Karpas-422 (cell line): ENCODE measurements around the gene ADH4. TPM values are rescaled to one million over a fixed set of nuclear protein-coding genes. Genes with fewer than 3 reads are reported as not detected.
"Not testable (repeated sequence)": the region's sequence is repeated elsewhere in the genome, so short reads cannot be mapped to it uniquely, and the experiment has no call there.

Experiments
- DNase-seq: peaks from one replicate; pipeline ENCODE4 v3.0.0-alpha.2; 2015
- H2AFZ ChIP-seq: fragments of 200-600 bp; sonication (generic); 2 replicates; pipeline ENCODE4 v1.6.1; 2014; ENCODE audit warnings: antibody characterized with exemption, low read length, mixed read lengths
- H3K27ac ChIP-seq: fragments of 200-600 bp; sonication (generic); 2 replicates; pipeline ENCODE4 v1.5.1; 2014; ENCODE audit warnings: mild to moderate bottlenecking, low read length, moderate library complexity
- H3K27me3 ChIP-seq: fragments of 200-600 bp; sonication (generic); 2 replicates; pipeline ENCODE4 v1.6.1; 2014; ENCODE audit warnings: low read length, mixed read lengths
- H3K36me3 ChIP-seq: fragments of 200-600 bp; sonication (generic); 2 replicates; pipeline ENCODE4 v1.6.1; 2014; ENCODE audit warnings: low read length, mixed read lengths; ENCODE audit not compliant: insufficient read depth
- H3K4me1 ChIP-seq: fragments of 200-600 bp; sonication (generic); 2 replicates; pipeline ENCODE4 v1.6.1; 2014; ENCODE audit warnings: mild to moderate bottlenecking, low read length, mixed read lengths
- H3K4me2 ChIP-seq: fragments of 200-600 bp; sonication (generic); 2 replicates; pipeline ENCODE4 v1.6.1; 2014; ENCODE audit warnings: low read length, low read depth, mild to moderate bottlenecking; ENCODE audit not compliant: poor library complexity, severe bottlenecking
- H3K4me3 ChIP-seq: fragments of 200-600 bp; sonication (generic); 2 replicates; pipeline ENCODE4 v1.5.1; 2014; ENCODE audit warnings: mild to moderate bottlenecking, antibody characterized with exemption, low read length, mixed read lengths
- H3K79me2 ChIP-seq: fragments of 200-600 bp; sonication (generic); 2 replicates; pipeline ENCODE4 v1.6.1; 2014; ENCODE audit warnings: mild to moderate bottlenecking, low read length, mixed read lengths
- H3K9ac ChIP-seq: fragments of 200-600 bp; sonication (generic); 2 replicates; pipeline ENCODE4 v1.6.0; 2014; ENCODE audit warnings: low read length
- H3K9me2 ChIP-seq: fragments of 200-600 bp; sonication (generic), shearing (Covaris generic); replicated peaks from 2 replicates; pipeline ENCODE4 v1.6.0; 2014; ENCODE audit warnings: mild to moderate bottlenecking, low read length, moderate library complexity; ENCODE audit not compliant: insufficient read depth
- H3K9me3 ChIP-seq: fragments of 300-700, 200-600 bp; sonication (generic); 2 replicates; pipeline ENCODE4 v1.6.1; 2014; ENCODE audit warnings: low read length, mixed read lengths
- H4K20me1 ChIP-seq: fragments of 200-600 bp; sonication (generic); 2 replicates; pipeline ENCODE4 v1.6.1; 2014; ENCODE audit warnings: mild to moderate bottlenecking, antibody characterized with exemption, low read length, low read depth; ENCODE audit not compliant: insufficient read depth
- total RNA-seq: library from RNA; depleted of rRNA; stranded (reverse); fragments of >200 nt; shearing (Covaris generic); gene quantifications from 2 replicates; pipeline ENCODE4 v1.2.3, GENCODE V29; 2014; ENCODE audit warnings: low replicate concordance

The ADH4 gene
- total RNA-seq, 1 experiment from 2014 or later: not detected

DNA sequence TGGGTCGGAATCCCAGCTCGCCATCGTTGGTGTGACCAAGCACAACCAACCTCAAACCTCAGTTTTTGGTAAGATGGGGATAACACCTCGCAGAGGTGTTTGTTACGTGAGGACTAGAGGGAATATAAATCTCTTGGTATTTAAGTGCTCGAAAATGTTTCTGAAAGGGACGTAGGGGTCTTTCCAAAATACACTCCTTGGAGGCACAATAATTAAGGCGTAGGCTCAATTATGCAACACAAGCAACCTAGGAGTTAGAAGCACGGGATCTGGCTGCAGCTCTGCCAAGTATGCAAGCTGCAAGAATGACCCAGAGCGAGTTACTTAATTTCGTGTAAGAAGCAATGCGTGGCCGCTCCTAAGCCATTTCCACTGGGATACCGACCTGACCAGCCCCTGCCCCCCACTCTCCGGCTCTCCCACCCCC, 56.1 kb downstream of the ADH4 start:
- Histone ChIP-seq H4K20me1 (no peaks in the 10 kb centered on the region), H3K27ac (no peak overlapping the region), H2AFZ (peak overlapping the region; percentile 82; the same call in 1 of the 2 replicates), H3K4me1 (peaks cover 19% of the 10 kb centered on the region), H3K9ac (peak overlapping the region; percentile 94), H3K27me3 (no peaks in the 10 kb centered on the region), H3K4me3 (peak overlapping the region; percentile 85), H3K9me2 (no peaks in the 10 kb centered on the region), H3K36me3 (peaks cover 17% of the 10 kb centered on the region; the same call in 1 of the 2 replicates), H3K9me3 (no peaks in the 10 kb centered on the region), H3K79me2 (peaks cover 52% of the 10 kb centered on the region), H3K4me2 (peak overlapping the region; percentile 90)
- peak; percentile 57 for DNase-seq

DNA sequence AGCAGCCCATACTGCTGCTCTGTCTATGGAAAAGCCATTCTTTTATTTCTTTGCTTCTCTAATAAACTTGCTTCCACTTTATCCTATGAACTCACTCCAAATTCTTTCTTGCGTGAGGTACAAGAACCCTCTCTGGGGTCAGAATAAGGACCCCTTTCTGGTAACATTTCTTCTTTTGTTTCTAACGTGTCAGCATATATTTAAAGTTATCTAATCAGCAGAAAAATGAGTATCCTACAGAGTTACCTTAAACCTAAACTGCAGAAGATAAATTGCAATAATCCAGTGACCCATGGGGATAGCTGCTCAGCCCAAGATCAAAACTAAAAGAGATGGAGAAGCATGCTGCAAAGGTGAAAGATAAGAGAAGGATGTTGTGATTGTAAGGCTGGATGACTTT, 59.5 kb downstream of the ADH4 start:
- no peak overlapping the region for H2AFZ ChIP-seq
- H3K4me1 ChIP-seq: peaks cover 14% of the 10 kb centered on the region
- no peak overlapping the region for H3K4me2 ChIP-seq
- peaks cover 37% of the 10 kb centered on the region; the same call in 1 of the 2 replicates for H3K36me3 ChIP-seq
- no peaks in the 10 kb centered on the region for H4K20me1 ChIP-seq
- no peak for DNase-seq
- no peaks in the 10 kb centered on the region for H3K9me3 ChIP-seq
- H3K4me3 ChIP-seq: no peak overlapping the region
- peaks cover 58% of the 10 kb centered on the region for H3K79me2 ChIP-seq
- H3K9me2 ChIP-seq: no peaks in the 10 kb centered on the region
- no peak overlapping the region for H3K9ac ChIP-seq
- no peak overlapping the region for H3K27ac ChIP-seq
- H3K27me3 ChIP-seq: no peaks in the 10 kb centered on the region

DNA sequence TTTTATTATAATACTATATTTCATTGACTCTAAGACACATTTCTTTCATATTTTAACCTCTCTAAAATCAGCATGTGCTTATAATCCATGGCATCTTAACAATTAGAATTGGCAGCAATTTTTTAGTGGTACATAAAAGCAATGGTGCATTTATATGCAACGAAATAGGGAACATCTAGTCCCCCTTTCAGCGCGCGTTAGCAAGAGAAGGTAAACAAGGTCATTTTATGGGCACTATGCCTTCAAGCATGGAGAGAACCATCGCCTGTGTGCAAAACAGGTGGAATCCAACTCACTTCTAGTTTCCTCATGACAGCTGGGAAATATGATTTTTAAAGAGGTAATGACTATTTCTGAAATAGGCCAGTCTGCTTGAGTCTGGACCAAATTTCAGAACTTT, 61.9 kb downstream of the ADH4 start:
- H4K20me1 ChIP-seq: no peaks in the 10 kb centered on the region
- H3K9ac ChIP-seq: no peak overlapping the region
- DNase-seq: no peak
- no peaks in the 10 kb centered on the region for H3K9me3 ChIP-seq
- peaks cover 51% of the 10 kb centered on the region; the same call in 1 of the 2 replicates for H3K36me3 ChIP-seq
- peaks cover 51% of the 10 kb centered on the region for H3K79me2 ChIP-seq
- H3K4me3 ChIP-seq: no peak overlapping the region
- H3K9me2 ChIP-seq: no peaks in the 10 kb centered on the region
- peaks cover 2% of the 10 kb centered on the region for H3K4me1 ChIP-seq
- H3K4me2 ChIP-seq: no peak overlapping the region
- no peak overlapping the region for H3K27ac ChIP-seq
- no peaks in the 10 kb centered on the region for H3K27me3 ChIP-seq
- no peak overlapping the region for H2AFZ ChIP-seq

DNA sequence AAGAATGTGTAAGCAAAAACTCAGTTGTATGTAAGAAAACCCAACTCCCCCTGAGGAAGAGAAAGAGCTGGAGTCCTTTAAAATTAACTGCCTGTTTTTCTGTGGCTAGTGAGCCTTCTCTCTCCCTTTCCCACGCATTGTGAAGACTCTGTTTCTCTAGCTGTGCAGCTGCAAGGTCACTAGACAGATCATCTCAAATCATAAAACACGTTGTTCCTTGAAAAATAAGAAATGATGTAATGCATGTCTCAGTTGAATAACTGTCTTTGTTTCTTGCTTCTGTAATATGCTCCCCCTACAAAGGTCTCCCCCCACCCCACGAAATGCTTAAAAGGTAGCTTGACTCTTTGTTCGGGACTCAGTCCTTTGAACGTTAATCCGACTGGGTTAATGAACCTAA, 63.2 kb downstream of the ADH4 start:
- not testable (repeated sequence) for H3K4me1 ChIP-seq, H3K9me3 ChIP-seq, H4K20me1 ChIP-seq, H3K9me2 ChIP-seq, H3K9ac ChIP-seq, H3K4me3 ChIP-seq, H3K27ac ChIP-seq, DNase-seq, H2AFZ ChIP-seq, H3K4me2 ChIP-seq, H3K27me3 ChIP-seq
- peaks cover 38% of the 10 kb centered on the region for H3K79me2 ChIP-seq
- peaks cover 59% of the 10 kb centered on the region; the same call in 1 of the 2 replicates for H3K36me3 ChIP-seq

DNA sequence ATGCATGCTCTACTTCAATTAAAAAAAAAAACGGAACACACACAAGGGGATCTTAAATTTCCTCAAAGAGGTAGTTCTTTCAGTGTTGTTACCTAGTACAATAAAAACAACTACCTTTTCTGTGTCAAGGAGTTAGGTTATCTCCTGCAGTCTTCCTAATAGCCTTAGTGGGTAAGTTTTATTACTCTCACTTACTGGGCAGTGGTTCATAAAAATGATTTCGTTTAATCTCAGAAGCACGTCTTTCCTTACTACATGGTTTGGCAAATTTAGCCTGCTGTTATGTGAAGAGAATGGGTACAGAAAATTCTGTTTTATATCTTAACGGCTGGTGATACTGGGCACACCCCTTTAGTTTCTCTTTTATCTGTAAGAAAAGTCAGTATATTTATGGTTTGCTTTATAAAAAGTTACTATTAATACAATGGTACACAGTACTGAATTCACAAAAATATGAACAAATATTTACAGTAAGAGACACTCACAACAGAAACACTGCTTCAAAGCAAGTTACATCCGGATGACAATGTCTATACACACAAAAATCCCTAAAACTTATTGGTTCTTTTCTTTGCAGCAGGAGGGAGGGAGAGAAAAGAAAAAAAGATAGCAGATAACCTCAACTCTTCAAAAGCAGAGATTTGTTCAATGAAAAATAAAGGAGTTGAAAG, 64.3 kb downstream of the ADH4 start:
- Histone ChIP-seq H3K4me3 (no peak overlapping the region), H3K4me2 (no peak overlapping the region), H3K9ac (no peak overlapping the region), H3K79me2 (peaks cover 27% of the 10 kb centered on the region), H3K4me1 (no peaks in the 10 kb centered on the region), H3K27ac (no peak overlapping the region), H3K36me3 (peaks cover 55% of the 10 kb centered on the region; the same call in 1 of the 2 replicates), H3K9me2 (no peaks in the 10 kb centered on the region), H3K27me3 (no peaks in the 10 kb centered on the region), H4K20me1 (no peaks in the 10 kb centered on the region), H3K9me3 (no peaks in the 10 kb centered on the region), H2AFZ (no peak overlapping the region)
- no peak for DNase-seq

- no peaks in the 10 kb centered on the region for H3K9me2 ChIP-seq
- no peak overlapping the region for H3K4me3 ChIP-seq
- H3K27ac ChIP-seq: no peak overlapping the region
- no peaks in the 10 kb centered on the region for H4K20me1 ChIP-seq
- no peak overlapping the region for H2AFZ ChIP-seq
- H3K4me2 ChIP-seq: no peak overlapping the region
- no peak overlapping the region for H3K9ac ChIP-seq
- no peak for DNase-seq
- H3K27me3 ChIP-seq: no peaks in the 10 kb centered on the region
- no peaks in the 10 kb centered on the region for H3K4me1 ChIP-seq
- peaks cover 48% of the 10 kb centered on the region; the same call in 1 of the 2 replicates for H3K36me3 ChIP-seq
- H3K9me3 ChIP-seq: no peaks in the 10 kb centered on the region
- H3K79me2 ChIP-seq: peaks cover 20% of the 10 kb centered on the region
These were observed 65.0 kb downstream of the ADH4 start for GRCh38 chr4:99078931-99079624.

GRCh38 chr4:99078336-99078735, 65.8 kb downstream of the ADH4 start:
- Histone ChIP-seq H3K27ac (no peak overlapping the region), H3K4me1 (no peaks in the 10 kb centered on the region), H3K4me3 (no peak overlapping the region), H3K9ac (no peak overlapping the region), H3K4me2 (no peak overlapping the region), H3K79me2 (peaks cover 15% of the 10 kb centered on the region), H2AFZ (no peak overlapping the region), H3K27me3 (no peaks in the 10 kb centered on the region), H4K20me1 (no peaks in the 10 kb centered on the region), H3K9me3 (no peaks in the 10 kb centered on the region), H3K9me2 (no peaks in the 10 kb centered on the region), H3K36me3 (peaks cover 49% of the 10 kb centered on the region; the same call in 1 of the 2 replicates)
- DNase-seq: no peak

GRCh38 chr4:99077177-99077576, 66.9 kb downstream of the ADH4 start:
- peaks cover 49% of the 10 kb centered on the region; the same call in 1 of the 2 replicates for H3K36me3 ChIP-seq
- no peak for DNase-seq
- no peaks in the 10 kb centered on the region for H3K9me2 ChIP-seq
- no peak overlapping the region for H2AFZ ChIP-seq
- H3K27ac ChIP-seq: no peak overlapping the region
- H3K9me3 ChIP-seq: no peaks in the 10 kb centered on the region
- no peaks in the 10 kb centered on the region for H3K4me1 ChIP-seq
- no peaks in the 10 kb centered on the region for H3K27me3 ChIP-seq
- H3K4me3 ChIP-seq: no peak overlapping the region
- no peak overlapping the region for H3K4me2 ChIP-seq
- H4K20me1 ChIP-seq: no peaks in the 10 kb centered on the region
- no peak overlapping the region for H3K9ac ChIP-seq
- H3K79me2 ChIP-seq: peaks cover 7% of the 10 kb centered on the region; the same call in 1 of the 2 replicates
